ENCODE results near the gene ARMC3. TPM values are rescaled to one million over a fixed set of nuclear protein-coding genes. Genes with fewer than 3 reads are reported as not detected.

The ARMC3 gene
- total and polyA plus RNA-seq, 9 of the 15 experiments (the other 6 are each of a cell fraction or from before 2014, with no cell fraction given), result 0.33 to 1.1 (median 0.62) TPM

- TF ChIP-seq, protein P1, sequence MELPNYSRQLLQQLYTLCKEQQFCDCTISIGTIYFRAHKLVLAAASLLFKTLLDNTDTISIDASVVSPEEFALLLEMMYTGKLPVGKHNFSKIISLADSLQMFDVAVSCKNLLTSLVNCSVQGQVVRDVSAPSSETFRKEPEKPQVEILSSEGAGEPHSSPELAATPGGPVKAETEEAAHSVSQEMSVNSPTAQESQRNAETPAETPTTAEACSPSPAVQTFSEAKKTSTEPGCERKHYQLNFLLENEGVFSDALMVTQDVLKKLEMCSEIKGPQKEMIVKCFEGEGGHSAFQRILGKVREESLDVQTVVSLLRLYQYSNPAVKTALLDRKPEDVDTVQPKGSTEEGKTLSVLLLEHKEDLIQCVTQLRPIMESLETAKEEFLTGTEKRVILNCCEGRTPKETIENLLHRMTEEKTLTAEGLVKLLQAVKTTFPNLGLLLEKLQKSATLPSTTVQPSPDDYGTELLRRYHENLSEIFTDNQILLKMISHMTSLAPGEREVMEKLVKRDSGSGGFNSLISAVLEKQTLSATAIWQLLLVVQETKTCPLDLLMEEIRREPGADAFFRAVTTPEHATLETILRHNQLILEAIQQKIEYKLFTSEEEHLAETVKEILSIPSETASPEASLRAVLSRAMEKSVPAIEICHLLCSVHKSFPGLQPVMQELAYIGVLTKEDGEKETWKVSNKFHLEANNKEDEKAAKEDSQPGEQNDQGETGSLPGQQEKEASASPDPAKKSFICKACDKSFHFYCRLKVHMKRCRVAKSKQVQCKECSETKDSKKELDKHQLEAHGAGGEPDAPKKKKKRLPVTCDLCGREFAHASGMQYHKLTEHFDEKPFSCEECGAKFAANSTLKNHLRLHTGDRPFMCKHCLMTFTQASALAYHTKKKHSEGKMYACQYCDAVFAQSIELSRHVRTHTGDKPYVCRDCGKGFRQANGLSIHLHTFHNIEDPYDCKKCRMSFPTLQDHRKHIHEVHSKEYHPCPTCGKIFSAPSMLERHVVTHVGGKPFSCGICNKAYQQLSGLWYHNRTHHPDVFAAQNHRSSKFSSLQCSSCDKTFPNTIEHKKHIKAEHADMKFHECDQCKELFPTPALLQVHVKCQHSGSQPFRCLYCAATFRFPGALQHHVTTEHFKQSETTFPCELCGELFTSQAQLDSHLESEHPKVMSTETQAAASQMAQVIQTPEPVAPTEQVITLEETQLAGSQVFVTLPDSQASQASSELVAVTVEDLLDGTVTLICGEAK (IDR thresholded peaks at IDR 0.05), result no peak
- TF ChIP-seq, protein P1 (CRISPR knock-in tag; IDR thresholded peaks at IDR 0.05), result no peak
- TF ChIP-seq, protein P2, sequence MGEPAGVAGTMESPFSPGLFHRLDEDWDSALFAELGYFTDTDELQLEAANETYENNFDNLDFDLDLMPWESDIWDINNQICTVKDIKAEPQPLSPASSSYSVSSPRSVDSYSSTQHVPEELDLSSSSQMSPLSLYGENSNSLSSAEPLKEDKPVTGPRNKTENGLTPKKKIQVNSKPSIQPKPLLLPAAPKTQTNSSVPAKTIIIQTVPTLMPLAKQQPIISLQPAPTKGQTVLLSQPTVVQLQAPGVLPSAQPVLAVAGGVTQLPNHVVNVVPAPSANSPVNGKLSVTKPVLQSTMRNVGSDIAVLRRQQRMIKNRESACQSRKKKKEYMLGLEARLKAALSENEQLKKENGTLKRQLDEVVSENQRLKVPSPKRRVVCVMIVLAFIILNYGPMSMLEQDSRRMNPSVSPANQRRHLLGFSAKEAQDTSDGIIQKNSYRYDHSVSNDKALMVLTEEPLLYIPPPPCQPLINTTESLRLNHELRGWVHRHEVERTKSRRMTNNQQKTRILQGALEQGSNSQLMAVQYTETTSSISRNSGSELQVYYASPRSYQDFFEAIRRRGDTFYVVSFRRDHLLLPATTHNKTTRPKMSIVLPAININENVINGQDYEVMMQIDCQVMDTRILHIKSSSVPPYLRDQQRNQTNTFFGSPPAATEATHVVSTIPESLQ (CRISPR knock-in tag; IDR thresholded peaks at IDR 0.05), result no peak
- TF ChIP-seq GTF3C2 (IDR thresholded peaks at IDR 0.05; ENCODE audit: borderline replicate concordance, extremely low read depth, insufficient read length) (no peak), RHOXF2B (CRISPR knock-in tag; conservative IDR thresholded peaks at IDR 0.05) (no peak), ZNF174 (CRISPR knock-in tag; IDR thresholded peaks at IDR 0.05) (no peak)
Observed at GRCh38 chr10:23081221-23081750, 153.4 kb downstream of the ARMC3 start (continued).

Measured in K562 (cell line).